ENCODE data around the gene ZMYND8.

DNA sequence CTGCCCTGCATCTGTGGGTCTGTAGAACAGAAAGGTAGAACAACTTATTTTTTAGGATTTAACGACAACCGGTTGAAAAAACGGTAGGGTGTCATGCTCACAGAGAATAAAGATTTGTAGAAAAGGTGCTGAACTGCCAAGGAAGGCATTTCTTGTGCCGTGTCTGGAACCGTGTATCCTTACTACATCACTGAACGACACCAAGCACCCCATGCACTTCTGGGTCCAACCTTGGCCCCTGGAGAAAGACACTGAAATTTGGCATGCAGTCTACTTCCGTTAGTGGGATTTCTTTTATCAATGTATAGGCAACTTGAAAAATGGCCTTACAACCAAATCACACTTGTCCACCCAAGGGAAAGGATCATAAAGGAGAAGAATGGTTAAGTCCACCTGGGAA, 145.5 kb downstream of the ZMYND8 start:
- TF ChIP-seq EZH2 (IDR thresholded peaks at IDR 0.05; ENCODE audit: insufficient read depth, poor library complexity, severe bottlenecking), result no peak
- TF ChIP-seq EZH2phosphoT487 (IDR thresholded peaks at IDR 0.05; ENCODE audit: insufficient read depth, low read depth), result no peak

All from GM23248 (cell line).